HepG2 (cell line): ENCODE data around the gene MTHFD1L. TPM values are rescaled to one million over a fixed set of nuclear protein-coding genes. Genes with fewer than 3 reads are reported as not detected.

Experiments
- ERF ChIP-seq: IDR thresholded peaks from 2 replicates; pipeline ENCODE4 v1.6.1; 2018; ENCODE audit warnings: missing biosample characterization, missing genetic modification reagents
- GABPA ChIP-seq, 2 experiments: IDR thresholded peaks; 2 replicates each; pipeline ENCODE4 v1.6.1; 2011 to 2016; ENCODE audit warnings: low read depth in 2 of 2, low read length in 1 of 2, missing biosample characterization in 1 of 2, missing genetic modification characterization in 1 of 2
- MBD4 ChIP-seq: IDR thresholded peaks from 2 replicates; pipeline ENCODE4 v1.6.1; 2012; ENCODE audit warnings: low read length, inconsistent platforms, borderline replicate concordance
- MIER3 ChIP-seq: IDR thresholded peaks from 2 replicates; pipeline ENCODE4 v1.6.1; 2016; ENCODE audit warnings: missing compliant biosample characterization, borderline replicate concordance
- NFE2L2 ChIP-seq: fragments of 150-350 bp; IDR thresholded peaks from 2 replicates; pipeline ENCODE4 v1.6.1; 2014; ENCODE audit warnings: low read length
- ONECUT2 ChIP-seq: sonication (generic); formaldehyde crosslinking; IDR thresholded peaks from 2 replicates; pipeline ENCODE4 v1.4.0; 2020; ENCODE audit warnings: missing genetic modification reagents
- PHB2 ChIP-seq: fragments of 450-650 bp; IDR thresholded peaks from 2 replicates; pipeline ENCODE4 v1.6.1; 2018; ENCODE audit not compliant: partially characterized antibody
- PRMT3 ChIP-seq: sonication (generic); formaldehyde crosslinking; IDR thresholded peaks from 2 replicates; pipeline ENCODE4 v1.8.1; 2022; ENCODE audit warnings: low read depth, mild to moderate bottlenecking, moderate library complexity, missing genetic modification reagents, borderline replicate concordance
- RAD21 ChIP-seq: fragments of 450-650 bp; formaldehyde crosslinking; IDR thresholded peaks from 2 replicates; pipeline ENCODE4 v1.5.0; 2020; ENCODE audit warnings: mild to moderate bottlenecking
- SOX13 ChIP-seq, 3 experiments: fragments of 450-650 bp in 1 of 3; sonication (generic) in 1 of 3; formaldehyde crosslinking in 1 of 3; IDR thresholded peaks in 2 of 3; conservative IDR thresholded peaks in 1 of 3; 2 replicates each; pipeline versions ENCODE4 v1.5.0 to v1.6.1; 2016 to 2020; ENCODE audit warnings: antibody characterized with exemption in 1 of 3, mild to moderate bottlenecking in 1 of 3, missing compliant biosample characterization in 1 of 3, missing genetic modification reagents in 1 of 3, moderate library complexity in 1 of 3
- SP5 ChIP-seq: IDR thresholded peaks from 2 replicates; pipeline ENCODE4 v1.6.1; 2016; ENCODE audit warnings: low read depth, borderline replicate concordance
- TGIF2 ChIP-seq: IDR thresholded peaks from 2 replicates; pipeline ENCODE4 v1.6.1; 2016; ENCODE audit warnings: control low read depth, missing compliant biosample characterization
- TP53 ChIP-seq: sonication (generic); formaldehyde crosslinking; conservative IDR thresholded peaks from 2 replicates; pipeline ENCODE4 v1.4.0; 2020; ENCODE audit warnings: missing genetic modification reagents
- ZNF451 ChIP-seq: sonication (generic); formaldehyde crosslinking; IDR thresholded peaks from 2 replicates; pipeline ENCODE4 v1.5.0; 2020; ENCODE audit warnings: mild to moderate bottlenecking, missing genetic modification reagents
- ZNF782 ChIP-seq: sonication (generic); formaldehyde crosslinking; IDR thresholded peaks from 2 replicates; pipeline ENCODE4 v1.4.0; 2020; ENCODE audit warnings: missing genetic modification reagents, mild to moderate bottlenecking, borderline replicate concordance
- ZNF839 ChIP-seq: sonication (generic); formaldehyde crosslinking; IDR thresholded peaks from 2 replicates; pipeline ENCODE4 v1.4.0; 2020; ENCODE audit warnings: missing genetic modification reagents, mild to moderate bottlenecking, borderline replicate concordance
- polyA plus RNA-seq, 8 experiments: library from polyadenylated mRNA; depleted of rRNA in 3 of 8; stranded (reverse) in 7 of 8; unstranded in 1 of 8; fragments of >200 nt; fragmentation: Illumina TruSeq in 4 of 8; extraction: Trizol in 4 of 8; gene quantifications; 2 replicates each; pipeline versions ENCODE4 v1.2.1 to v1.2.3, GENCODE V29; 2011 to 2016; ENCODE audit warnings: low read depth in 4 of 8, missing spikeins in 1 of 8, mixed read lengths in 1 of 8; ENCODE audit not compliant: insufficient read depth in 1 of 8
- total RNA-seq, 5 experiments: library from RNA; depleted of rRNA; stranded (reverse); fragments of >200 nt; fragmentation: Illumina TruSeq; extraction: Trizol; gene quantifications; 2 replicates each; pipeline ENCODE4 v1.2.3, GENCODE V29; 2016; ENCODE audit warnings: low read depth in 1 of 5
- TF ChIP-seq, protein P1 (sequence below): sonication (generic); formaldehyde crosslinking; IDR thresholded peaks from 2 replicates; pipeline ENCODE4 v1.4.0; 2020; ENCODE audit warnings: missing genetic modification reagents
- TF ChIP-seq, protein P2 (sequence below): sonication (generic); formaldehyde crosslinking; IDR thresholded peaks from 2 replicates; pipeline ENCODE4 v1.4.0; 2020; ENCODE audit warnings: missing genetic modification reagents
- TF ChIP-seq, protein P3 (sequence below): sonication (generic); formaldehyde crosslinking; conservative IDR thresholded peaks from 2 replicates; pipeline ENCODE4 v1.5.0; 2020; ENCODE audit warnings: missing genetic modification reagents

Gene MTHFD1L
- total and polyA plus RNA-seq, 2 of the 13 experiments (the other 11 are each of a cell fraction or from before 2014, with no cell fraction given), result 24.0 to 39.6 TPM

DNA sequence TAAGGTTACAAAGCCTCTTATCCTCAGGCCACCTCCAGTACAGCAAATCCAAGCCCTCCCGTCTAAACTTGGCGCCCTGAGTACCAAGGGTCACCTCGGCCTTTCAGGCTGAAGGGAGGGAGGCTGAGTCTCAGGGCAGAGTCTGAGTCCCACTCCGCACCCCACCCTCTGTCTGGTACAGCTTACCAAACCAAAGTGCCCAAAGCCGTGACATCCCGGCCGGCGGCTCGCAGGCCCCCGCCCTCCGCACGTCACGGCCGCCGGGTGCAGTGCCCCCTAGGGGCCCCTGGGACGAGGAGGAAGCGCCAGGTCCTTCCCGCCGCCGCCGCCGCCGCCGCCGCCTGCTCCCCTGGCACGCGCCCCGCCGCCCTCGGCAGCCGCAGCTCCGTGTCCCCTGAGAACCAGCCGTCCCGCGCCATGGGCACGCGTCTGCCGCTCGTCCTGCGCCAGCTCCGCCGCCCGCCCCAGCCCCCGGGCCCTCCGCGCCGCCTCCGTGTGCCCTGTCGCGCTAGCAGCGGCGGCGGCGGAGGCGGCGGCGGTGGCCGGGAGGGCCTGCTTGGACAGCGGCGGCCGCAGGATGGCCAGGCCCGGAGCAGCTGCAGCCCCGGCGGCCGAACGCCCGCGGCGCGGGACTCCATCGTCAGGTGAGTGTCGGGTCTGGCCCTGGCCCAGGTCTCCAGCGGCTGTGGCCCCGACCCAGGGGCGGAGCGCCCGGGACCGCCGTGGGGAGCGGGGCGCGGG lies at the start of gene MTHFD1L (continued):
- TF ChIP-seq RAD21 (CRISPR knock-in tag) (peak; percentile 66), MBD4 (no peak), MIER3 (CRISPR knock-in tag) (0 out of 2 replicates have a peak, but pooled peaks have one; percentile 29), ERF (CRISPR knock-in tag) (no peak; the same call in none of the 2 replicates), ONECUT2 (CRISPR knock-in tag) (no peak), ZNF782 (CRISPR knock-in tag) (no peak), TP53 (CRISPR knock-in tag) (no peak), TGIF2 (0 out of 2 replicates have a peak, but pooled peaks have one; percentile 55), PHB2 (no peak), ZNF451 (CRISPR knock-in tag) (peak; percentile 23), PRMT3 (CRISPR knock-in tag) (no peak; the same call in 1 of the 2 replicates), SP5 (CRISPR knock-in tag) (0 out of 2 replicates have a peak, but pooled peaks have one; percentile 24), ZNF839 (no peak), NFE2L2 (no peak), GABPA (IDR thresholded peaks at IDR 0.05; ENCODE audit: low read depth, low read length) (no peak), GABPA (CRISPR knock-in tag; IDR thresholded peaks at IDR 0.05; ENCODE audit: low read depth) (no peak), SOX13 (IDR thresholded peaks at IDR 0.05) (no peak), SOX13 (CRISPR knock-in tag; conservative IDR thresholded peaks at IDR 0.05 in 1 of 2, IDR thresholded peaks at IDR 0.05 in 1 of 2) (peak in 1 of 2 experiments; percentile 16; a peak in 1 of 4 replicates)
- TF ChIP-seq, protein P1, sequence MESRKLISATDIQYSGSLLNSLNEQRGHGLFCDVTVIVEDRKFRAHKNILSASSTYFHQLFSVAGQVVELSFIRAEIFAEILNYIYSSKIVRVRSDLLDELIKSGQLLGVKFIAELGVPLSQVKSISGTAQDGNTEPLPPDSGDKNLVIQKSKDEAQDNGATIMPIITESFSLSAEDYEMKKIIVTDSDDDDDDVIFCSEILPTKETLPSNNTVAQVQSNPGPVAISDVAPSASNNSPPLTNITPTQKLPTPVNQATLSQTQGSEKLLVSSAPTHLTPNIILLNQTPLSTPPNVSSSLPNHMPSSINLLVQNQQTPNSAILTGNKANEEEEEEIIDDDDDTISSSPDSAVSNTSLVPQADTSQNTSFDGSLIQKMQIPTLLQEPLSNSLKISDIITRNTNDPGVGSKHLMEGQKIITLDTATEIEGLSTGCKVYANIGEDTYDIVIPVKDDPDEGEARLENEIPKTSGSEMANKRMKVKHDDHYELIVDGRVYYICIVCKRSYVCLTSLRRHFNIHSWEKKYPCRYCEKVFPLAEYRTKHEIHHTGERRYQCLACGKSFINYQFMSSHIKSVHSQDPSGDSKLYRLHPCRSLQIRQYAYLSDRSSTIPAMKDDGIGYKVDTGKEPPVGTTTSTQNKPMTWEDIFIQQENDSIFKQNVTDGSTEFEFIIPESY, result no peak
- TF ChIP-seq, protein P2, sequence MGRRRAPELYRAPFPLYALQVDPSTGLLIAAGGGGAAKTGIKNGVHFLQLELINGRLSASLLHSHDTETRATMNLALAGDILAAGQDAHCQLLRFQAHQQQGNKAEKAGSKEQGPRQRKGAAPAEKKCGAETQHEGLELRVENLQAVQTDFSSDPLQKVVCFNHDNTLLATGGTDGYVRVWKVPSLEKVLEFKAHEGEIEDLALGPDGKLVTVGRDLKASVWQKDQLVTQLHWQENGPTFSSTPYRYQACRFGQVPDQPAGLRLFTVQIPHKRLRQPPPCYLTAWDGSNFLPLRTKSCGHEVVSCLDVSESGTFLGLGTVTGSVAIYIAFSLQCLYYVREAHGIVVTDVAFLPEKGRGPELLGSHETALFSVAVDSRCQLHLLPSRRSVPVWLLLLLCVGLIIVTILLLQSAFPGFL (CRISPR knock-in tag), result no peak
- TF ChIP-seq, protein P3, sequence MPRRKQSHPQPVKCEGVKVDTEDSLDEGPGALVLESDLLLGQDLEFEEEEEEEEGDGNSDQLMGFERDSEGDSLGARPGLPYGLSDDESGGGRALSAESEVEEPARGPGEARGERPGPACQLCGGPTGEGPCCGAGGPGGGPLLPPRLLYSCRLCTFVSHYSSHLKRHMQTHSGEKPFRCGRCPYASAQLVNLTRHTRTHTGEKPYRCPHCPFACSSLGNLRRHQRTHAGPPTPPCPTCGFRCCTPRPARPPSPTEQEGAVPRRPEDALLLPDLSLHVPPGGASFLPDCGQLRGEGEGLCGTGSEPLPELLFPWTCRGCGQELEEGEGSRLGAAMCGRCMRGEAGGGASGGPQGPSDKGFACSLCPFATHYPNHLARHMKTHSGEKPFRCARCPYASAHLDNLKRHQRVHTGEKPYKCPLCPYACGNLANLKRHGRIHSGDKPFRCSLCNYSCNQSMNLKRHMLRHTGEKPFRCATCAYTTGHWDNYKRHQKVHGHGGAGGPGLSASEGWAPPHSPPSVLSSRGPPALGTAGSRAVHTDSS, result no peak
